Vagina (tissue), 2 donors: ENCODE measurements around the gene PTPRG.

Experiments
- CTCF ChIP-seq, 3 experiments: fragments of 450-650 bp in 2 of 3; fragments of 200-600 bp in 1 of 3; sonication (generic) in 1 of 3; IDR thresholded peaks; one replicate each; pipeline ENCODE4 v1.5.1; 2017 to 2019; ENCODE audit warnings: antibody characterized with exemption in 3 of 3, mild to moderate bottlenecking in 2 of 3, moderate library complexity in 2 of 3
- POLR2A ChIP-seq, 2 donors: fragments of 450-650 bp; IDR thresholded peaks; one replicate each; pipeline ENCODE4 v1.6.1; 2017; ENCODE audit warnings: antibody characterized with exemption in 2 of 2, mild to moderate bottlenecking in 2 of 2, moderate library complexity in 2 of 2

DNA sequence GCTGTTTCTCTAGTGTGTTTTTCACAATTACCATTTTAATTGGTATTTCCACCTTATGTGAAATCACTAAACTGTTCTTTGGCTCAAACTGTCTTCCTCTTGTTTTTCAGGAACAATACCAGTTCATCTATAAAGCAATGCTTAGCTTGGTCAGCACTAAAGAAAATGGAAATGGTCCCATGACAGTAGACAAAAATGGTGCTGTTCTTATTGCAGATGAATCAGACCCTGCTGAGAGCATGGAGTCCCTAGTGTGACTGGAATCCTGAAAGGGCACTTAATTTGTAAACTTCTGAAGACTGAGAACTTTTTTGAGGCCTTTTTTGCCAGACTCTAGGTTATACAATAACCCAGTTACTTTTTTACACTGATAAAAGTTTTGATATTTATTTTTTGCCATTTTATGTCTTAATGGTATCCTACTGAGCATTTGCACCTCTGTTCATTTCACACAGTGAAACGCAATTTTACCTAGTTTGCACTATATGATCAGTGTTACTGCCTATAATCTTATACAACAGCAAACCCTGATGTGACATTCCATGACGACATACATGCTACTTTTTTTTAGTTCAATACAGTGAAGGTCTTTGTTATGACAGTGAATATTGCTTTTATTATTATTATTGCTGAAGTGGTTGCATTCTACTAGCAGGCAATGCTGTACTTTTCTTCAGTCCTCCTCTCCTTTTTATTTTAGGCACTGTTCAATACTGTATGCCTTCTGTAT, 731.8 kb downstream of the PTPRG start:
- no peak for TF ChIP-seq CTCF (IDR thresholded peaks at IDR 0.05)
- TF ChIP-seq POLR2A (IDR thresholded peaks at IDR 0.05), result no peak
